HG02943 (cell line): ENCODE data around the gene TIRAP.

Source experiments
- ATAC-seq: cut with Tn5 transposase; IDR thresholded peaks from one replicate; pipeline ENCODE4 v1.9.1; 2021; ENCODE audit warnings: mild to moderate bottlenecking, low read depth, moderate library complexity; ENCODE audit not compliant: unreplicated experiment

Gene TIRAP

DNA sequence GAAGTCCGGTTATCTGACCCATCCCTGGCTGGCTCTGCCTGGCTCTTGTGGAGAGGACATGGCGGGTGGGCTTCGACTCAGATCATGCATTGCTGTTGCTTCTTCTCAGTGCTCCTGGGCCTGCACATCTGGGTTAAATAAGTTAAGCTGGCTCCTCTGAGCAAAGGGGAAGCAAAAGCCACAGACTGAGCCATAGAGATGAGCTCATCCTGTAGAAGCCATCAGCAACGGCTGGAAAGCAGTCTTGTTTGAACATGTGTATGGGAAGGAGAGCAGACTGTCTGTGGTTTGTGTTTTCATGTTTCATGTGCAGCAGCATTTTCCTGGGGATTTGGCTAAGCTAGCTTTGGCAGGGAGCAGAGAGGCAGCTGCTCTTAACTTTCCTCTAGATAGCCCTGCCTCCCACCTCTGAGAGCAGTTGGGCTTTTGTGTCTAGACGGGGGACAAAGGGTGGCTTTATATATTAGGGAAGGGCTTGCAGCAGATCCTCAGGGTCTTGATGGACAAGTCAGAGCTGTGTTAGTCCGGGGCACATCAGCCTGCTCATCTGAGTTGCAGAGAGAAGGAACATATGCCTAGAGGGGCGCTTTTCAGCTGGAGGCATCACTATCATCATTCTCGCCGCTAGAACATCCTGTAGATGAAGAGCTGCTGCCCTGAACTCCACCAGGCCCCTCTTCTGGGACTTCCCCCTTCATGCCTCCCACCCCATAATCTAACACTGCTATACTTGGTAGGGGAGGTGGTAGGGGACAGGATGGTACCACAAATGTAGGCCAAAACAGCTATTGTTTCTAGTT lies 35.9 kb downstream of the TIRAP start:
- peak; percentile 85 for ATAC-seq

DNA sequence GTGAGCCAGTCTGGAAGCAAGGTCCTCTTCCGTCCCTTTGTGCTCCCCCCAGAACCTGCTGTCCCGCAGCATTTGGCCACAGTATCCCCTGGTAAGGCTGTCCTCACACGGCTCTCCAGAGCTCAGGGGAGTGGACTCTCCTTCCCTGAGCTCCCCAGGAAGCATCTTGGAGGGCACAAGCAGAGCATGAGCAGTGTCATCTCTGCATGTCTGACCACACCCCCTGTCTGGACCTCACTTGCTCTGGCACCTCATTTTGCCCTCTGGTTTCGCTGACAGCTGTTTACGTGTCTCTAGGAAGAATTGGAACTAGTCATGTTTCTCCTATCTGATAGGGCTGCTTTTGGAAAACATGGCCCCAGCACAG lies 36.5 kb downstream of the TIRAP start:
- no peak for ATAC-seq

DNA sequence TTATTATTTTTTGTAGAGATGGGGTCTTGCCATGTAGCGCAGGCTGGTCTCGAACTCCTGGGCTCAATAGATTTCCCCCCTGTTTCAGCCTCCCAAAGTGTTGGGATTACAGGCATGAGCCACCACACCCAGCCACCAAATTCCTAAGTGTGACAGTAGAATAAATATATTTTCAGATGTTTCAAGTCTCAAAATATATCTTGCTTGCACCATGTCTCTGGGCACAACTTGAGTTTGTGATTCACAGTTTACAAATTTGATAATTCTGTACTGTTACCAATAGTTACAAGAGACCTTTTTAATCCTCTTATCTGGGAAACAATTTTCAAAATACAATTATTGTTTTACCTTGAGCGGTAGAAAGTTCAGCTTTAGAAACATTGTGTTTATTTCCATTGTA lies 40.1 kb downstream of the TIRAP start:
- ATAC-seq, result no peak

DNA sequence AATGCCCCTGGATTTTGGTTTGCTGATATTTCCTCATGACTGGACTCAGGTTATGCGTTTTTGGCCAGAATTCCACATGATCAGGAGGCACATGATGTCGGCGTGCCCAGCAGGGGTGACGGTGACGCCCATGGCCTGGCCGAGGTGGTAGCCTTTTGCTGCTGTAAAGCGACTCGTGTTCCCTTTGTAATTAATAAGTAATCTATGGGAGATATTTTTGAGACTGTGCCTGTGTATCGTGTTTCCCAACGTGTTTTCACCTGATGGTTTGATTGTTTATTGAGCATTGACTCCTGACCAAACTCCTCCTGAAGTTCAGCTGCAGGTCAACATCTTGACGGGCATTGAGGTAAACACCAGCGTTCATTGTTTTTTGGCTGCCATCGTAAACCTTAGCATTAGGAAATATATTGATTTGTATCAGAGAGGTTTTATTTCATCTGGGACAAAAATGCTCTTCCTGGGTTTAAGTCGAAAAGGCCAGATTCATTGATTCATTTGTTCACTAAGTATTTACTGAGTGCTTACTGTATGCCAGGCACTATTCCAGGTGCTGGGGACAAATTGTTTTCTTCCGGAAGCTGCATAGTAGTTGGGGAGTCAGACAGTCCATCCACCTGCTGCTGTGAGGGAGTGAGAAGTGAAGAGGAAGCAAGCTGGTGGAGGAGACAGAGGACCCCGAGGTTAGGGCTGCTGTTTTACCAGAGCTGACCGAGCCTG lies 44.5 kb downstream of the TIRAP start:
- ATAC-seq, result no peak

DNA sequence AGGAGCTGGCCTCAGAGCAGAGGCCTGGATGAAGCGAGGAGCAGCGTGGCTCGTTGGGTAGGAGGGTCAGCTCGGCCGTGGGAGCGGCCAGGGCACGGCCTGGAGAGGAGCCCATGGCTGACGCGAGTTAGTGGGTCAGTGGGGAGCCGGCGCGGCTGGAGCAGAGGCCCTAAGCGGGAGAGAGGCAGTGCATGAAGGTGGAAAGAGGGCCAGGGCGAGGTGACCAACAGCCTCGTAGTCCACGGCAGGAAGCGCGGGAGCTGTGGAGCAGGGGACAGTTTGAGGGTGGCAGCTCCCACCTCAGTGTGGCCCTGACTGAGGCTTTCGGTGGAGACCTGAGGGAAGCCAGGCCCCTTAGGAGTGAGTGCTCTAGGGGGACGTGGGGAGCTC lies 45.1 kb downstream of the TIRAP start:
- ATAC-seq, result no peak

DNA sequence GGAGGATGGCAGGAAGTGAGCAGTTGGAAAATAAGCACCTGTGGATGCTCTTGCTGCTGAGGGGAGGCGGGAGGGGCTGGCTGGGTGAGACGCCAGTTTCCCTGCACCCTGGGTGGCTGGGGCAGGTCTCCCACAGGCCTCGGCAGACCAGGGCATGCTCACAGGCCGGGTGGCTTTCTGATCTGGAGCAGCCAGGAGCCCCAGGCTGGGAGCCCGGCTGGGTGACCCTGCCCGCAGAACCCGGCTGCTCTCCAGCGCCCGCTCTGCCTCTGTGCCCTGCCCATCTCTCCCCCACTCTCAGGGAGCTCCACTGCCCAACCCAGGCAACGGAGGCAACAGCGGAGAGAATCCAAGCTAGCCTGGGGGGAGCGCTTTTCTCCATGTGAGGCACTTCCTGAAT lies 45.6 kb downstream of the TIRAP start:
- ATAC-seq, result no peak

DNA sequence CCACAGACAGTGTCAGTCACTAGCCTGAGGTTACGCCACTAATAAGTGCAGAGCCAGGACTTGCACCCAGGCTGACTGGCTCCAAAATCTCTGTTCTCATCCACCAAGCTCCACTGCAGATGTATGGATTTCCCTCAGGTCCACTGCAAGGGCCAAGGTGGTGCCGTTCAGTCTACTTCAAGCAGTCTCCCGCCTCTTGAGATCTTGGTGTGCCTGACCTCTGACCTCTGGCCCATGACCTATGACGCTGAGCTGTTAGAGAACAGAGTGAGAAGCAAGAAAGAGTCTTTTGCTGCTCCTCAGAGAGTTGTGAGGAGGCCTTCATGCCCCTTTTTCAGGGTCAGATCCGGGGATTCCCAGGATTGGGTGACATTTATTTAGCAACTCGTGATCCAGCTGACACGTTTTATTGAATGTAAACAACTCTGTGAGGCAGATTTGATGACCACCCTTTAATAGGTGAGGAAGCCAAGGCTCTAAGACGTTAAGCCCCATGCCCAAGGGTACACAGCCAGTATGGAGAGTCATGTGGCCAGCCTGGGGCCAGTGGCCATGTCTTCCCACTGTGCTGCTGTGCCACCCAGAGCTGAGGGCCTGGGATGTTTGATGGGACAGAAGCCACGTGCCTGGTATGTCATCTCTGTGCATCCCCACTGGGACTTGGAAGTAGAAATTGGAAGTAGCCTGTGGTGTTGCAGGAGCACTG lies 46.2 kb downstream of the TIRAP start:
- no peak for ATAC-seq

DNA sequence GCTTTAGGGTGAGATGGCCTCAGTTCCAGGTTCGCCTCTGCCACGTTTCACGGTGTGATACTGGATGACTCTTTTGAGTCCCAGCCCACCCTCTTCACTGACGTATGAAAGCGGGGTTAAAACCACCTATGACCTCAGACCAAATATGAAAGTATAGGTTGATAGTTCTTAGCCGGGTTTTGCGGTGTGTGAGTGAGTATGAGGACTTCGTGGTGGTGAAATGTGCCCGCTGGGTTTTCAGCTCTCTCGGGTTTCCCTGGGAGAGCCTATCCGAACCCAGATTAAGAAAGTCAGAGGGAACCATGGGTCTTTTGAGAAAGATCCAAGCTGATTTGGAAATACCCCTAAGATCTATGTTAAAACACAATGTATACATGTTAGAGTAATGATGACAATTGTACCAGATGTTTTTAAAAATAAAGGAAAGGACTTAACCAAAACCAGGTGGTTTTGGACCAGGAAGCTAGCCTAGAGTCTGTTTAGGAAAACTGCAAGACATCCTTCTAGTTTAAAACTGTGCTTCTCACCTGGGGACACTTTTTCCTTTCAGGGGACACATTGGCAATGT lies 46.8 kb downstream of the TIRAP start:
- no peak for ATAC-seq

DNA sequence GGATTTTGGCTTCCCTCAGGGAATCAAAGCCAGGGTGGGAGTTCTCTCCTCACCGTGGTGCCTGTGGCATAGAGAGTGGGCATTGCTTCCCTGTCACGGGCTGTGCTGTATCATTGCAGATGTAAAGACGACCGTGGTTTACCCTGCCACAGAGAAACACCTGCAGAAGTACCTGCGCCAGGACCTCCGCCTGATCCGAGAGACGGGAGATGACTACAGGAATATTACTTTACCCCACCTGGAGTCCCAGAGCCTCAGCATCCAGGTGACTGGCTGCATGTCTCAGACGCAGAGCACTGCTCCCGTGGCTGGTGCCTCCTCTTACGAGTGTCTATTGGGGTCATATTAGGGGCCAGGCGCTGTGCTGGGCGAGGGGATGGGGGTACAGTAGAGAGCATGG lies 48.4 kb downstream of the TIRAP start:
- no peak for ATAC-seq

DNA sequence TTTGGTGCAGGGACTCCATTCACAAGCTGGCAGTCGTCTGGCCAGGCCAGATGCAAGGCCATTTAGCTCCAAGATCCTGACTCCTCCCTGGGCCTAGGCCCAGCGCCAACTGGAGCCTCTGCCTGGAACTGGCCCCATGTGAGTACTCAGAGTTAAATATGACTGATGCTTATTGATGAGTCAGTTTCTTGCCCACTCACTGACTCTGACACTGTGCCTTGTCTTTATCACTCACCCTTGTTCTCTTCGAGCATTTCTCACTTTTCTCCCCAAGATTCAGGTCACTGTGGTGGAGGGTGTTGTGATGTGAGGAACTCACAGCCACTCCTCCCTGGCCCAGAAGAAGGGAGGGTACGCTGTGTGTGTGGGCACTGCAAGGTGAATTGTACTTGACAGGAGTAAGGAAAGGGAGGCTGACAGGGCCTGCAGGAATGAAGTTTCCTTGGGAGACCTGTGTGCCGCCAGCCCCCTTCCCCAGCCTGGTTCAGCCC lies 49.4 kb downstream of the TIRAP start:
- no peak for ATAC-seq

DNA sequence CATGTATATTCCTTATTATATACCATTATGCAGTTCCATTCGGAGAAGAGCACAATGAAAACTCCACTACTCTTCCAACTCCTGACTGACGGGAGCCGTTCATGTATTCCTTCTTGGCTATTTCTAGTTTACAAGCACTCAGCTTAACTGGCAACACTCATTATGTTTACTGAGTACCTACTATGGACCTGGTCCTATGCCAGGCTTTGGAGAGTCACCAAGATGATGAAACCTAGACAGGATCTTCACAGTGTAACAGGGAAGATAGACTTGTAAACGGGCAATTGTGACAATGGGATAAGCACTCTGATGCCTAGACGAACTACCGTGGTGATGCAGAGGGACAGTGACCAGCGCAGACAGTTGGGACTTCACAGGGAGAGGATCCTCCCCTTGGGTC lies 50.2 kb downstream of the TIRAP start:
- no peak for ATAC-seq

DNA sequence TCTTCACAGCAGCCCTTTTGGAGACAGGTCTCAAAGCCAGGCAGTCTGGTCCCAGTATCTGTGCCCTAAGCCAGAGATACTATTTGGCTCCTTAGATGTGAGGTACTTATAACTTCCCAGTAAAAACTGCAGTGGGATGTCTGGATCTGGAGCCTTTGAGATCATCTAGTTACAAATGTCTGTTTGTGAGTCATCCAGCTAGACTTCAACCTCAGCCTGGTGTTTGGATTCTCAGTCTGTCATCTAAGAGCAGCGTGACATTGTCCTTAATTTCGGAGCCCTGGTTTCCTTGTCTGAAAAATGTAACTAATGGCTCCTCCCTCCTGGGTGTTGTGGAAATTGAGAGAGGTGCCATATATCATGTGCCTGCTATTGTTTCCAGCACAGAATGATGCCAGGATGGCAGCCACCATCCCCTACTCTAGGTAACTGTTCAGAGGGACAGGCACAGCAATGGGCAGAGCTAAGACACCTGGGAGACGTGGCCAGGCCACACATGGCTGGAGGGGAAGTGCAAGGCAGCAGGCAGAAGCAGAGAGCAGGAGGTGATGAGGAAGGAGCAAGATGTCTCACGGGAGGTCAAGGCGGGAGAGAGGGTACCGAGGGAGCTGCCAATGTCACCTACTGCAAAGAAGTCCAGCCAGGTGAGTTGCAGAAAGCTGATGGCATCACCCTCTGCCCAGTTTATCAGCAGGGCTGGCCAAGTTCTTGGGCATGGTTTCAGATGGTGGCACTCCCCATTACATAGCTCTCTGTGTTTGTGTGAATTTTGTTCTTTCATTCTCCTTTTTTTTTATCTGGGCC lies 52.0 kb downstream of the TIRAP start:
- ATAC-seq, result no peak

DNA sequence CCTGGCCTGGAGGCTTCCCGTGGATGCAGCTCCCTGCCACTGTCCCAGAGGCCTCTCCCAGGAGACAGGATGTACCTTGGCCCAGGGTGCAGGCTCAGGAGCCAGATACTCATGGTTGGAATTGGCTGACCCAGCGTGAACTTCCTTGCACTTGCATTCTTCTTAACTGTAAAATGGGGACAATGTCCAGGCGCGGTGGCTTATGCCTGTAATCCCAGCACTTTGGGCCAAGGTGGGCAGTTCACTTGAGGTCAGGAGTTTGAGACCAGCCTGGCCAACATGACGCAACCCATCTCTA lies 52.5 kb downstream of the TIRAP start:
- ATAC-seq, result no peak

DNA sequence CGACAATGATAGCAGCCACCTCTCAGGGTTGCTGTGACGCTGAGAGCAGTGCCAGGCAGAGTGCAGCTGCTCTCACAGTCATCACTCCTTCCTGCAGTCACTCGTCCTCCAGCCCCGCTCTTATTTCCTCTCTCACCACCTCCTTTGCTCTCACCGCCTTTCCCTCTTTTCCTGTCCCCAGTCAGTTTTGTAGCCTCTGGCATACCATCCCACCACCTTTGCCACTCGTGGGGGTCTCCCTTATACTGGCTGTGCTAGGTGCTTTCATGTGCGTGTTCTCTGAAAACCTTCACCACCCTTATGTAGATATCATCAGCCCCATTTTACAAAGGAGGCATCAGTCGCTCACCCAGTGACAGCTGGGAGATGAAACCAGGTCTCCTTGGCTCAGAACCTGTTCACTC lies 53.2 kb downstream of the TIRAP start:
- no peak for ATAC-seq

DNA sequence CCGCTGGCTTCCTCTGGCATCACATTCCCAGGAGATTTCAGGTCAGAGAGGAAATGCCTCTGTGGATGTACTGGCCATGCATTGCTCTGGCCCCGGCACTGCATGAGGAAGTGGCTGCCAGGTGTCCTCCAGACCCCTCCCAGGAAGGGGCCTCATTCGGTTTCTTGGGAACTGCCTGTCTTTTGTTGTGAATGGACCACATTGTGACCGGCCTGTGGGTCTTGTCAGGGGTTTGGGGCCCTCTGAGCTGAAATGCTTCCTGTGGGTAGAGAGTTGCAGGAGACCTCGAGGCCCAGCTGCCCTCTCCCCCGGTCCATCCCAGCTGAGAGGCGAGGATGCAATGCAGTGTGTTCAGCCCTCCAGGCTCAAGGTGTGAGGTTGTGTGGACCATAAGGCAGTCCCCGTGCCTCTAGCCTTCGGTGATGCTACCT lies 53.8 kb downstream of the TIRAP start:
- no peak for ATAC-seq

DNA sequence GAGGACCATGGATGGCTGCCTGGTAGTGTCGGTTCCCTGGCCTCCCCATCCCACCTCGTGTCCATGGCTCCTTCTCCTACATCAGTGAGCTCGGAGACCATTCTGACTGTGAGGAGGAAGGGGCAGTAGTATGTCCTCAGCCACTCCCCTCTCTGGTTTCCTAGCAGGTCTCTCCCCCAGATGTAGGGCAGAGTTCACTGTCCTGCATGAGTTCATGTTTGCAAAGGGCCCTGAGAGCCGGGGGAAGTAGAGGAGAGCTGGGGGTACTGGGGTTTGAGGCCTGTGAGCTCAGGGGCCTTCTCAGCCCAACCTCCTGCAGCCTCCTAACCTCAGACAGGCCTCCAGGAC lies 54.2 kb downstream of the TIRAP start:
- no peak for ATAC-seq

DNA sequence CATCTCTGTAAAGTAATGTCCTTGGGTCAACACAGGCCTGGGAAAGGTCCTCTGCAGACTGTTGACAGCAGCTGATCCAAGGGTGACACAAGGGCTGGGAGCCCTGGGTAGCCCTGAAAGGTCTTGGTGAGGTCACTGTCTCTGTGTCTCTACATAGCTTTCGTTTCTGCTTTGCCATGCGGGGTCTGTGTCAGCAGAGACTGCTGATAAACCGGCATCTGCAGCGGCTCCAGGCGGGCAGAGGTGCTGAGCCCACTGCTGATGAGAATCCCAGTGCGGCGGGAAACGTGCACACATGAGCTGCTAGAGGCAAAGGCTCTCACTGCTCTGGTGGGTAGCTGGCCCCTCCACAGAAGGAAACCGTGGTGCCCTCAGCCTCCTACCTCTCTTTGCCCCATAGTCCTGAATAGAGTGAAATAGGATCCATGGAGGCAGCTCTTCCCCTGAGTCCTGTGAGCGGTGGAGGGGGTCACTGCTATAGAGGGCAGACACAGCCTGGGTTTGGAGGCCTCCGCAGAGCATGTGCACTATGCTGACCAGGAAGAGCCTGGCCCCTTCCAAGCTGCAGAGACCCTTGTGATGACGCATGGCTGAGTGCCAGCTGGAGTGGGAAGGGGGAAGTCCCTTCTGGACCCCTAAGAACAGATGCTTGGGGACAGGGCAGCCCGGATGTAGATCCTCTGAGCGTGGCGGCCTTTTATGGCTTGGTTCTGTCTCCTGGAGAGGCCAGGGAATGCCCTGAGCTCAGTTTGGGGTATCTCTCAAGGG lies 54.8 kb downstream of the TIRAP start:
- no peak for ATAC-seq

DNA sequence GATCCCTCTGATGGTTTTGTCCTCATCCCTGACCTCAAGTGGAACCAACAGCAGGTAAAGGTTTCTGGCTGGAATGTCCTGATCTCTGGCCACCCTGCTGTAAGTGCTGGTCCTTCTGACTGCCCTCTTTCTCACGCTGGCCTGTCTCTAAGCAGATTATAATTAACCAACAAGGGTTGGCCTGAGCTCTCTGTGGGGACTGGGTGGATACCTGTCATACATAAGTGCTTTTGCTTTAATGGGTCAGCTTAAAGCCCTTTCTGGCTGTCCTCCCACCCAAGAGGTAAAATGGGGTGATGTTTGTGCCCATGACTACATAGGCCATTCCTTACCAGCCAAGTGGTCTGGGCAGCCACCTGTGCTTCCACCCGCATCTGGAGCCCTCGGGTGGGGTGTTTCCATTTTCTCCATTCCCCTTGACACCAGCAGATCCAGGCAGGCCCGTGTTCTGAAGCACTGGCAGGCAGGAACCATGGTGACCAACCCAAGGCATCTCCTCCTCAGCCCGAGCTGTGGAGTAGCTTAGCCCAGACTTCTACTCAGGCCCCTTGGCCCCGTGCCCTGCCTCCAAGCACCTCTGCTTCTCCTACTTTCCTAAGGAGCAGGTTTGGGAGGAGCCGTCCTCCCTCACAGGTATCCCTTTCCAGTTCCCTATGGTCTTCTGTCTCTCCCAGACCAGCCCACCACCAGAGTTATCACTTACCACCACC lies 55.6 kb downstream of the TIRAP start:
- ATAC-seq, result no peak
